Epithelial cell of proximal tubule (primary cell): ENCODE results near the gene KCNMB4. TPM values are rescaled to one million over a fixed set of nuclear protein-coding genes. Genes with fewer than 3 reads are reported as not detected.
"Not testable (repeated sequence)": the region's sequence is repeated elsewhere in the genome, so short reads cannot be mapped to it uniquely, and the experiment has no call there.

Source experiments
- DNase-seq: peaks from one replicate; pipeline ENCODE4 v3.0.0-alpha.2; 2011; ENCODE audit warnings: low read depth
- H3K4me3 ChIP-seq: 2 replicates; pipeline ENCODE4 v1.5.1; 2011; ENCODE audit warnings: low read depth, mild to moderate bottlenecking, low read length
- total RNA-seq: library from RNA; depleted of rRNA; stranded (reverse); fragments of >200 nt; gene quantifications from 2 replicates; pipeline ENCODE4 v1.2.3, GENCODE V29; 2015
- TF ChIP-seq, protein P1 (sequence below): conservative IDR thresholded peaks from 2 replicates; pipeline ENCODE4 v1.5.1; 2012; ENCODE audit warnings: low read depth, mild to moderate bottlenecking, low read length

The KCNMB4 gene
- total RNA-seq, 1 donor from 2014 or later, result 0.98 TPM

DNA sequence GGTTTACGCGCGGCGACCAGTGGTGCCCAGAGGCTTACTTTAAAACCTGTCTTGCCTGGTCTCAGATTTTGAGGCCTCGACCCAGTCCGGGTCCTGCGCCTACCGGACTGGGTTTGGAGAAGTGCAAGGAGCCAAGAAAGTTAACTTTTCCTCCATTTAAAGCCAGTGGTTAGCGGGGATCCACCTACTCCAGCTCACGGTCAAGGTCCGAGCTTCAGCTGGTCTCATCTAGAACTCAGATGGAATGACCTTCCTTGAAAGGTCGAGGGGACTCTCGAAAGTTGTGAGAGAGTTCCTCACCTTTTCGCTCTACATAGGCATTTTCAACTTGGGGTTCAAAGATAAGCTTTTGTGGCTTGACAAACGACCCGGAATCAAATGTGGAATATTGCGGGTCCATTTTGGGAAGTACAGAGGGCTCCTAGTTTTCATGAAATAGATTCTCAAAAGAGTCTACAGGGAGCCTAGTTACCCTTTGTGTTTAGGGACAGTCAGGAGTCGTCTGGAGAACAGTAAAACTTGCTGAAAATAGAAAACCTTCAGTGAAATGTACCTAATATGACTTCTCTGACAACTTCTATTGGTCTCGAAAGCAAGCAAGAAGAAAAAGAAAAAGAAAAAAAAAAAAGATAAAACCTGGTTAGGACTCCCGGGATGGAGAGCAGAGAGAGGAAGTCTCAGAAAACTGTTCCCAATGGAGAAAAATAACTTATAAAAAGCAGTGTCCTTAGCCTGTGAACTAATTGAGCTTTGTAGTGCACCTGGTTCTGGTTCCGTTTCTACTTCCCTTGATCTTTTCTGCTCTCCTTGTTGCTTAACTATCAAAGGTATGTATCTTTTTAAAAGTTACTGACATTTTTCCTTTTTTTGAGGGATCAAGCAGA, 1.4 kb downstream of the KCNMB4 start:
- no peak for DNase-seq
- TF ChIP-seq, protein P1, sequence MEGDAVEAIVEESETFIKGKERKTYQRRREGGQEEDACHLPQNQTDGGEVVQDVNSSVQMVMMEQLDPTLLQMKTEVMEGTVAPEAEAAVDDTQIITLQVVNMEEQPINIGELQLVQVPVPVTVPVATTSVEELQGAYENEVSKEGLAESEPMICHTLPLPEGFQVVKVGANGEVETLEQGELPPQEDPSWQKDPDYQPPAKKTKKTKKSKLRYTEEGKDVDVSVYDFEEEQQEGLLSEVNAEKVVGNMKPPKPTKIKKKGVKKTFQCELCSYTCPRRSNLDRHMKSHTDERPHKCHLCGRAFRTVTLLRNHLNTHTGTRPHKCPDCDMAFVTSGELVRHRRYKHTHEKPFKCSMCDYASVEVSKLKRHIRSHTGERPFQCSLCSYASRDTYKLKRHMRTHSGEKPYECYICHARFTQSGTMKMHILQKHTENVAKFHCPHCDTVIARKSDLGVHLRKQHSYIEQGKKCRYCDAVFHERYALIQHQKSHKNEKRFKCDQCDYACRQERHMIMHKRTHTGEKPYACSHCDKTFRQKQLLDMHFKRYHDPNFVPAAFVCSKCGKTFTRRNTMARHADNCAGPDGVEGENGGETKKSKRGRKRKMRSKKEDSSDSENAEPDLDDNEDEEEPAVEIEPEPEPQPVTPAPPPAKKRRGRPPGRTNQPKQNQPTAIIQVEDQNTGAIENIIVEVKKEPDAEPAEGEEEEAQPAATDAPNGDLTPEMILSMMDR, result no peak
- peak overlapping the region; percentile 66 for H3K4me3 ChIP-seq

DNA sequence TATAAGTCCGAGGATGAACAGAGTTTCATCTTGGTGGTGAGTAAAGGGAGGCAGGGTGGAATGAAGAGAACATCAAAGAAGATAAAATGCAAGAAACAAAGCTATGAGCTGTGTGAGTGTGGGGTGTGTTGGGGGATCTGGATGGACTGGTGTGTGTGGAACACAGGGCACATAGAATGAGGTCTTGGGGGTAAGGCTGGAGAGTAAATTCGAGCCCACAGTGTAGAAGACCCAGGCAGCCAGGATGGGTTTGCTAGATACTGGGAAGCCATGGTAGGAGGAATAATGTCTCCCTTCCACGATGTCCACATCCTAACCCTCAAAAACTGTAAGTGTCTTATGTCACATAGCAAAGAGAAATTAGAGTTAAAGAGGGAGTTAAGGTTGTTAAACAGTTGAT, 6.8 kb downstream of the KCNMB4 start:
- TF ChIP-seq, protein P1, result no peak
- no peak for DNase-seq
- H3K4me3 ChIP-seq, result no peak overlapping the region

- no peak for DNase-seq
- H3K4me3 ChIP-seq, result no peak overlapping the region
- TF ChIP-seq, protein P1, result no peak
Measured at GRCh38 chr12:70379846-70380245, 13.8 kb downstream of the KCNMB4 start.

DNA sequence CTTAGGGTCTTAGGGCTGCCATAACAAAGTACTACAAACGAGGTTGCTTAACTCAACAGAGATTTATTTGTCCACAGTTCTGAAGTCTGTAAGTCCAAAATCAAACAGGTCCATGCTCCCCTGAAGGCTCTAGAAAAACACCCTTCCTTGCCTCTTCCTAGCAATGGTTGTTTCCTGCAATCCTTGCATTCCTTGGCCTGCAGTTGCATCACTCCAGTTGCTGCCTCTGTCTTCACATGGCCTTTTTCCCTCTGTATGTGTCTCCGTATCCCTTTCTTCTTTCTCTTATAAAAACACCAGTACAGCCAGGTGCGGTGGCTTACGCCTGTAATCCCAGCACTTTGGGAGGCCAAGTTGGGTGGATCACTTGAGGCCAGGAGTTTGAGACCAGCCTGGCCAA, 17.4 kb downstream of the KCNMB4 start:
- TF ChIP-seq, protein P1, result no peak
- DNase-seq, result no peak
- H3K4me3 ChIP-seq, result no peak overlapping the region

- TF ChIP-seq, protein P1, result no peak
- no peak for DNase-seq
Measured at GRCh38 chr12:70383886-70384285, 17.8 kb downstream of the KCNMB4 start.

GRCh38 chr12:70386771-70387170, 20.7 kb downstream of the KCNMB4 start:
- H3K4me3 ChIP-seq, result no peak overlapping the region
- no peak for DNase-seq
- TF ChIP-seq, protein P1, result no peak

More at GRCh38 chr12:70383886-70384285, 17.8 kb downstream of the KCNMB4 start:
- H3K4me3 ChIP-seq, result no peak overlapping the region

DNA sequence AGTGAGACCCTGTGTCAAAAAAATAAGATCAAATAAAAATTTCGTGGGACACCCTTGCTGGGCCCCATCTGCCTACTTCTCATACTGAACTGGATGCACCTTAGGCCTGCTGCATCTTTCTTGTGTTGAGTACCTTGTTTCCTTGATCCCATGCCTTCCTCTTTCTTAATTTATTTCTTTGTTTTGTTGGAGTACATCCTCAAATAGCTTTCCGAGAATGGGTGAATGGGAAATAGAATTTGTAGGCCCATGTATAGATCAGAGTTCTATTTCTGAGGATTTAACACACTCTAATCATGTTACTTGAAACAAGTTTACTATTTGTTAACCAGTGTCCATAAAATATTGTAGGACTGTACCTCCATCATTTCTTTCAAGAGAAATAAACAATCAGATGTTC, 23.6 kb downstream of the KCNMB4 start:
- no peak overlapping the region for H3K4me3 ChIP-seq
- DNase-seq, result no peak
- TF ChIP-seq, protein P1, result no peak

GRCh38 chr12:70392631-70393030, 26.5 kb downstream of the KCNMB4 start:
- DNase-seq, H3K4me3 ChIP-seq: not testable (repeated sequence)
